Measurements from ENCODE around the gene RECQL.
A peak's percentile ranks its signal among the peaks of the same experiment; 100 is the strongest.
"Not testable (repeated sequence)": the region's sequence is repeated elsewhere in the genome, so short reads cannot be mapped to it uniquely, and the experiment has no call there.

RECQL gene

DNA sequence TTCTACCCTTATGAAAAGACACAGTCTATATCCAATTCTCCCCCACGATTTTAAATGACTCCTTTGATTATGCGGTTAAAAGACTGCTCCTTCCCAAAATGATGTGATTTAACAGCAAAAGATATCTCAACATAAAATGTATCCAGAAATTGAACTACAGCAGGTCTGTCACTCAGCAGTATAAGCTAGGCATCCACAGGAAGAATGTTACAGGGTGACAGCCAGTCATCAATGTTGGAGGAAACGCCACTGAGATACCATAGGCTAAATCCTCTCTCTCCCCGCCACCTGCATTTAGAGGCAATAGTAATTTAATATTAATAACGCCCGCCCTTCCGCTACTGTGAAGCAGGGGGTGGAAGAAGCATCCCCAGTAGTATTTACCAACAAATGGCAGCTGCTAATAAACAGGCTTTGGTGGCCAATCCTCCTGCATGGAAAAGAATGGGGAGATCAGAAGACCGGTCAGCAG lies 613 bp downstream of the RECQL start:
- no peak for DNase-seq

GRCh38 chr12:21499765-21500164 lies 1.7 kb downstream of the RECQL start:
- no peak for DNase-seq

- DNase-seq = no peak
These were observed 15.4 kb downstream of the RECQL start for GRCh38 chr12:21485998-21486397.

DNA sequence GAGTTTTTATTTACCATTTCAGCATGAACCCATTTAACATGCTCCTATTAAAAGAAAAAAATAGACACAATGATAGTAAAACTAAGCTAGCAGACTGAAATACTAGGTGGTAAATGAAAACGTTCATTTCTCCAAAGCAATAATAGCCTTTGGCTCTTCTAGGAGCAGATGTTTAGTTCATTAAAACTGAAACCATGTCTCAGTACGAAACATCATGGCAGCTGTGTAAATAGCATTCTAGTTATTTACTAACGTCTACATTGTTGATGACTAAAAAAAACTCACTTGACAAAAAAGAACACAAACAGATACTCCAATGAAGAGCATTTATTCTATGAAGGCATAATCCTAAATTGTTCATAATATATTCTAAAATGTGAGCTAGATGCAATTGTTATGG lies 17.9 kb downstream of the RECQL start:
- DNase-seq = no peak

DNA sequence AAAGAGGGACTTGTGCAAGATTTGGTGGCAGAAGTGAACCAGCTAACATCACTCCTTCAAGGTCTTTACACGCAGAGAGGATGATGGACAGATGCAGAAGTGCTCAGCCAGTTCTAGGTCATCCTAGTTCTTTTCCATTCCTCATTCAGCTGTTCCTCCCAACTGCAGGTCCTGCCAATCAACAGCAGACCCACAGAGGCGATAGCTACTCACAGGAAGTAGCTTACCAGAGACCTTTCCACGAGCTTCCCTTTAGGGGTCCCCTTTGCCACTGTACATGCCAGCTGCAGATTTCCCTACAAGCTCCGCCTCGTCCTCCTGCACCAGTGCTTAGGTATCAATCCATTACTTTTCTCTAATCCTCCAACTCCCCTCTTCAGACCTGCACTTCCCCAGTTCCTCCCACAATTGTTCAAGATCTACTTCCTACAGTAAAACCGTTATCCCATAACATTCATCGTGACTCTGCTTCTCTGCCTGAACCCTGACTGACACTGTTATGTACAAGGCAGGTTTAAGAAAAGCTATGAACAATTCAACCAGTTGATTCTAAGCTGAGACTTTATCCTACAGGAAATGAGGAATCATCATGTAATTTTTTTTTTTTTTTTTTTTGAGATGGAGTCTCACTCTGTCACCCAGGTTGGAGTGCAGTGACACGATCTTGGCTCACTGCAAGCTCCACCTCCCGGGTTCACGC lies 22.5 kb downstream of the RECQL start:
- no peak for DNase-seq

DNA sequence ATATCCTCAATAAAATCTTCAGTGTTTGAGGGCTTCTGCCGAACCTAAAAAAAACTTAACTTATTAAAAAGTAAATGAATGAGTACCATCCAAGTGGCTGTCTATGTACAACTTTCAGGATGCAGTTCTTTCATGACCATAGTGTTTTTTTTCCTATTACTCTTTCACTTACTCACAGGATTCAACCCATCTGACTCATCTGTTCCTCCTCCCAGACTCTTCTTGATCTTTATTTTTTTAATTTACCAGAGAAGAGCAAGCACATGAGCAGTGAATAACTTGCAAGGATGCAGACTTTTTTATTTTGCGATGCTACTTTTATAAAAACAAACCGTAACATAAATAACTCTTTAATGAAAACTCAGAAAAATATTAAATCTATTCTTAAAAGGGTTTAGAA lies 24.5 kb downstream of the RECQL start:
- DNase-seq = no peak

GRCh38 chr12:21475552-21475951 lies 25.9 kb downstream of the RECQL start:
- no peak for DNase-seq

GRCh38 chr12:21472197-21472823 lies 29.1 kb downstream of the RECQL start:
- no peak for DNase-seq

DNA sequence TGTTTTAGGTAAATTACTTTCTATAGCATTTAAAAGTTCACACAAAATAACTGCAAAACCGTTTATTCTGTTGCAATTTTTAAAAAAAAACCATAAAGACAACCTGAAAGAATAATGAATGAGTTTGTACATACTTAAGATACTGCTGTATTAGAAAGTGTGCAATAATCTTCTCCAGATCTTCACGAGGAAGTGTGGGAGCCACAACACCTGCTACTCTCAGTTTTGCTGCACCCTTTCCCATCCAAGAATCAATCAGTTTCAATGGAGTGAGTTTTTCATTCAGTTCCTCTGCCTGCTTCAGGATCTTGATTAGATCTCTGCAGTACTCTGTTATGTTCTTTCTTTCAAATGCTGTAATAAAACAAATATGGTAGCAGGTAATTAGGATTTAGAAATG lies 30.1 kb downstream of the RECQL start:
- no peak for DNase-seq

- DNase-seq = not testable (repeated sequence)
These were observed 34.1 kb downstream of the RECQL start for GRCh38 chr12:21467334-21467733.

DNA sequence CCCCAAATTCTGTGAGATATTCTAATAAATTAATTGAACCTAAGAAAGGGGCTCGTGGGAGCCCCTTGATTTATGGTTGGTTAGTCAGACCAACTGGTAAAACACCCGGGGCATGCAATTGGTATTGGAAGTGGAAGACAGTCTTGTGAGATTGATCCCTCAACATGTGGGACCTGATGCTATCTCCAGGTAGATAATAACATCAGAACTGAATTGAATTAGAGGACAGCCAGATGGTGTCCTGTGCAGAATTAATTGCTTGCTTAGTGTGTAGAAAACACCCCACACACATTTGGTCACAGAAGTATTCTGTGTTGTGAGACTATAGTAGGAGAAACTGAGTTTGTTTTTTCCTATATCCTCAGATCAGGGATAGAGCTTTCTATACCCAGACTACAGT lies 42.0 kb downstream of the RECQL start:
- no peak for DNase-seq

GRCh38 chr12:21456291-21456780 lies 45.1 kb downstream of the RECQL start:
- DNase-seq = peak; percentile 58

- DNase-seq = no peak
These were observed 48.1 kb downstream of the RECQL start for GRCh38 chr12:21453312-21453852.

- DNase-seq = no peak
These were observed 49.9 kb downstream of the RECQL start for GRCh38 chr12:21451529-21451928.

DNA sequence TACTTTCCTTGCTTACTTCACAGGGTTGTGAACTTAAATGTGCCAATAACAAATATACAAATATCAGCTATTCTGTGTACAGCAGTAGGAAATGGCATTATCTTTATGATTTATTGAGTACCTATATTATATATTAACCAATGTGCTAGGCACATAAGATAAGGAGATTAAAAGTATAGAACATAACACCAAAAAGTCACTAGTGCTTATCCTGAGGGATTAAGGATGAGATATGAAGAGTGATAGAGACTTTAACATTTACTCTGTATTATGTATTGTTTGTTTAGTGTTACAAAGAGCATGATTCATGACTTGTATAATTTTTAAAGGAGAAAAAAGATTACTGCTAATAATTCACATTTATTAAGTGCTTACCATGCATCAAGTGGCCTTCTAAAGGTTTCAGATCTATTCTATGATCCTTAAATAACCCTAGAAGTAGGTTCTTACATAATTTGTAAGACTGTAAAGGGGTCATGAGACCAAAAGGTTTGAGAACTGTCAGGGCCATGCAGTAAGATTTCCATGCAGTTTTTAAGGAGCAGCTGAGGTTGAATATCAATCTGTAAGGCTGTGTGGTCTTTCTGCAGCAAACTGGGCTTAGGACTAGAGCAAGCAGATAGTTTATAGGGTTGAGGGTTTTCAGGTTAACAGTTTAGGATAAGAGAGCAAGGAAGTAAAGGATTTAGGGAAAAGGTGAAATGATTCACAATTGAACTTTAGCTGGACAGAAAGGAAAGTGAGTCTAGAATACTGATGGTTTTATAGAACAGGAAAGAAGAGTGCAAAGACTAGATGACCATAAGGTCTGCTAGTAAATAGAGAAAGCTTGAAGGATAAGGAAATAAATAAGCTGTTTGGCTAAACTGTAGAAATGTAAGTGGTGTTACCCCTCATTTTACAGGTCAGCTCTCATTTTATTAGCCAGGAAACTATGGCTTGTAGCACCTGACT lies 57.0 kb downstream of the RECQL start:
- DNase-seq = no peak

GRCh38 chr12:21439347-21439746 lies 62.1 kb downstream of the RECQL start:
- DNase-seq = no peak

DNA sequence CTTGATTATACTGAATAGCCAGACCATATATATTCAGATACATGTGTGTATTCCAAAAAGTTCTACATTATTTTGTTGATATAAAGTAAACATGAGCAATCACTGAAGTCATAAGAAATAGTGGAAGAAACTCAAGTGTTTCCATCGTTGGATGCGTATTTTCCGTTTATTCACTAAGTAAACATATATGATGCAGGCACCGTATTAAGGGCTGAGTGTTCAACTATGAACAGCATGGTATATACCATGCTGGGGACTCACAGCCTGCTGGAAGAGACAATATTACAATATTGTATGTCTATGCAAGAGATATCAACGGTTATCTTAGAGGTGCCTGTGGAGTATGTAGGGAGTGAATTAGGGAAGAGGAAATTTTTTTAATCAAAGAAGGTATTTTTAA lies 62.8 kb downstream of the RECQL start:
- no peak for DNase-seq

- DNase-seq = no peak
These were observed 66.7 kb downstream of the RECQL start for GRCh38 chr12:21434699-21435098.

GRCh38 chr12:21433525-21433924 lies 67.9 kb downstream of the RECQL start:
- no peak for DNase-seq

DNA sequence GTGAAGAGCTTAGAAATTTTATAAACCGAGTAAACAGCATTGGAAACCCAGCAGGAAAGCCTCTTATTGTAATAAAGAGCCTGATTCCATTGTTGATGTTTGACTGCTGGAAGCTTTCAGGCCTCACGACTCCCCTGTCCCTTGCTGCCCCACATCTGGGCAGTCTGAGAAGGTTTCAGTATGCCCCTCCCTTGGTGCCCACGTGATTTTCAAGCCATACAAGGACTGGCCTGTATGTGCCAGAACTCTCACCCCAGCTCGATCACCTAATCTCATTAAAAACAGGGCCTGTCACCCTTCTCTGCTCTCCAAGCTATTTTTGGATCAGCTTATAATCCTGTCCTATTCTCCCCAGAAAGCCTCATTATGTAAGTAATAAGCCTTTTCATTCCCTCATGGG lies 71.4 kb downstream of the RECQL start:
- DNase-seq = no peak

DNA sequence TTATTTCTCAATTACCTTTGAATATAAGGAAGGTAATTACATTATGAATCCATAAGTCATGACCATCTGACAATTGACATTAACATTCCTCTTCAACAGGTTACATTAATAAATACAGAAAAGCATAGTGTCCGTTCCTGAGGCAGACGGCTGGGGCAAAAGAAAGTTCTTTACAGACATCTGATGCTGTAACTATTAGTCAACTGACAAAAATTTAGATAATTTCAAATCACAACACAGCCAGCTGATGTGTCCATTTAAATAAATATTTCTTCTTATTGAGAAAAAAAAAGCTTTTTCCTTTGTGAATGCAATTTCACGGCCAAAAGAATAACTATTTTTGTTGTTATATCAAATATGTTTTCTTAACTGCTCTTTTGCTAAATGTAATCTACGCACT lies 73.2 kb downstream of the RECQL start:
- no peak for DNase-seq

- not testable (repeated sequence) for DNase-seq
These were observed 82.3 kb downstream of the RECQL start for GRCh38 chr12:21419009-21419699.

Data from activated CD4-positive, alpha-beta T cell treated with anti-CD3 and anti-CD28 coated beads for 4 hours (primary cell).